ENCODE results near the gene ZNF24.

The ZNF24 gene

GRCh38 chr18:35343936-35344735, at the start of gene ZNF24:
TSS of gene ZNF24 (minus strand) at chr18:35344420. CDS start at chr18:35340650, 3,770 bp downstream.
- Mint-ChIP-seq H3K27me3 (no peaks in the 10 kb centered on the region), H3K27ac (peak within 1 kb of the TSS; percentile 96), H3K4me1 (peaks cover 25 to 41% of the 10 kb centered on the region in 2 donors), H3K9me3 (peaks cover 3 to 4% of the 10 kb centered on the region in 2 donors), H3K4me3 (peak within 1 kb of the TSS; percentile 96 to 99), H3K36me3 (peaks cover 9 to 24% of the 10 kb centered on the region in 2 donors)
- DNase-seq (peak; percentile 91), ATAC-seq (replicated peaks) (peak; percentile 91 to 94)

GRCh38 chr18:35393716-35394115, 49.5 kb upstream of the ZNF24 start:
- no peaks in the 10 kb centered on the region for H3K4me1 Mint-ChIP-seq
- DNase-seq (no peak), ATAC-seq (replicated peaks) (no peak)
- H3K27me3 Mint-ChIP-seq: peaks cover 5 to 12% of the 10 kb centered on the region in 2 donors
- peaks cover 0 to 2% of the 10 kb centered on the region in 2 donors for H3K9me3 Mint-ChIP-seq
- H3K27ac Mint-ChIP-seq: no peak overlapping the region
- H3K36me3 Mint-ChIP-seq: no peaks in the 10 kb centered on the region
- no peak overlapping the region for H3K4me3 Mint-ChIP-seq

GRCh38 chr18:35392375-35392774, 48.2 kb upstream of the ZNF24 start:
- Mint-ChIP-seq H3K9me3 (peaks cover 0 to 2% of the 10 kb centered on the region in 2 donors), H3K4me3 (no peak overlapping the region), H3K27ac (no peak overlapping the region), H3K27me3 (peaks cover 6 to 8% of the 10 kb centered on the region in 2 donors), H3K36me3 (no peaks in the 10 kb centered on the region), H3K4me1 (no peaks in the 10 kb centered on the region)
- DNase-seq (no peak), ATAC-seq (replicated peaks) (no peak)

GRCh38 chr18:35390951-35391700, 46.9 kb upstream of the ZNF24 start:
- Mint-ChIP-seq H3K27me3 (peaks cover 8 to 18% of the 10 kb centered on the region in 2 donors), H3K27ac (no peak overlapping the region), H3K4me1 (peaks cover 3 to 10% of the 10 kb centered on the region in 2 donors), H3K9me3 (peaks cover 0 to 2% of the 10 kb centered on the region in 2 donors), H3K36me3 (no peaks in the 10 kb centered on the region), H3K4me3 (no peak overlapping the region)
- ATAC-seq (replicated peaks): peak in 1 of 2 donors; percentile 40
- no peak for DNase-seq

- no peaks in the 10 kb centered on the region for H3K36me3 Mint-ChIP-seq
- H3K4me1 Mint-ChIP-seq: peaks cover 3 to 10% of the 10 kb centered on the region in 2 donors
- ATAC-seq (replicated peaks): no peak
- H3K9me3 Mint-ChIP-seq: peaks cover 0 to 2% of the 10 kb centered on the region in 2 donors
- no peak for DNase-seq
- peaks cover 13 to 22% of the 10 kb centered on the region in 2 donors for H3K27me3 Mint-ChIP-seq
- H3K4me3 Mint-ChIP-seq: no peak overlapping the region
- no peak overlapping the region for H3K27ac Mint-ChIP-seq
These were observed 44.9 kb upstream of the ZNF24 start for GRCh38 chr18:35389095-35389618.

- Mint-ChIP-seq H3K27me3 (peaks cover 15 to 25% of the 10 kb centered on the region in 2 donors), H3K9me3 (no peaks in the 10 kb centered on the region), H3K27ac (no peak overlapping the region), H3K4me1 (peaks cover 3 to 10% of the 10 kb centered on the region in 2 donors), H3K36me3 (no peaks in the 10 kb centered on the region), H3K4me3 (no peak overlapping the region)
- no peak for DNase-seq
- ATAC-seq (replicated peaks): peak; percentile 46 to 59
These were observed 42.9 kb upstream of the ZNF24 start for GRCh38 chr18:35387152-35387571.

GRCh38 chr18:35386600-35387100, 42.4 kb upstream of the ZNF24 start:
- ATAC-seq (replicated peaks) (peak; percentile 88 to 90), DNase-seq (peak; percentile 32)
- no peaks in the 10 kb centered on the region for H3K36me3 Mint-ChIP-seq
- no peak overlapping the region for H3K4me3 Mint-ChIP-seq
- peaks cover 3 to 10% of the 10 kb centered on the region in 2 donors for H3K4me1 Mint-ChIP-seq
- peaks cover 15 to 25% of the 10 kb centered on the region in 2 donors for H3K27me3 Mint-ChIP-seq
- peaks cover 0 to under 1% of the 10 kb centered on the region in 2 donors for H3K9me3 Mint-ChIP-seq
- no peak overlapping the region for H3K27ac Mint-ChIP-seq

- Mint-ChIP-seq H3K36me3 (no peaks in the 10 kb centered on the region), H3K9me3 (peaks cover 4% of the 10 kb centered on the region in 2 donors), H3K4me1 (peaks cover 3 to 10% of the 10 kb centered on the region in 2 donors), H3K27me3 (peaks cover 18 to 19% of the 10 kb centered on the region in 2 donors), H3K27ac (no peak overlapping the region), H3K4me3 (no peak overlapping the region)
- ATAC-seq (replicated peaks): no peak
- no peak for DNase-seq
These were observed 38.9 kb upstream of the ZNF24 start for GRCh38 chr18:35383136-35383535.

GRCh38 chr18:35379421-35379820, 35.2 kb upstream of the ZNF24 start:
- Mint-ChIP-seq H3K4me1 (peaks cover 5 to 8% of the 10 kb centered on the region in 2 donors), H3K27me3 (peaks cover 6 to 12% of the 10 kb centered on the region in 2 donors), H3K4me3 (no peak overlapping the region), H3K36me3 (no peaks in the 10 kb centered on the region), H3K27ac (no peak overlapping the region), H3K9me3 (peaks cover 4% of the 10 kb centered on the region in 2 donors)
- ATAC-seq (replicated peaks): no peak
- DNase-seq: no peak

GRCh38 chr18:35378574-35378896, 34.3 kb upstream of the ZNF24 start:
- Mint-ChIP-seq H3K27ac (no peak overlapping the region), H3K4me3 (no peak overlapping the region), H3K27me3 (peaks cover 0 to 8% of the 10 kb centered on the region in 2 donors), H3K9me3 (peaks cover 4% of the 10 kb centered on the region in 2 donors), H3K4me1 (peaks cover 5 to 8% of the 10 kb centered on the region in 2 donors), H3K36me3 (no peaks in the 10 kb centered on the region)
- ATAC-seq (replicated peaks) (no peak), DNase-seq (no peak)

- ATAC-seq (replicated peaks) (no peak), DNase-seq (no peak)
- H3K9me3 Mint-ChIP-seq: peaks cover 4% of the 10 kb centered on the region in 2 donors
- H3K4me1 Mint-ChIP-seq: peaks cover 5 to 8% of the 10 kb centered on the region in 2 donors
- peaks cover 0 to 8% of the 10 kb centered on the region in 2 donors for H3K27me3 Mint-ChIP-seq
- peak overlapping the region; percentile 80 to 86 for H3K4me3 Mint-ChIP-seq
- H3K36me3 Mint-ChIP-seq: no peaks in the 10 kb centered on the region
- no peak overlapping the region for H3K27ac Mint-ChIP-seq
These were observed 33.8 kb upstream of the ZNF24 start for GRCh38 chr18:35377875-35378573.

- Mint-ChIP-seq H3K4me3 (peak within 1 kb of the TSS; percentile 86 to 88), H3K9me3 (peaks cover 4% of the 10 kb centered on the region in 2 donors), H3K4me1 (peaks cover 5 to 8% of the 10 kb centered on the region in 2 donors), H3K27ac (peak within 1 kb of the TSS; percentile 75), H3K36me3 (no peaks in the 10 kb centered on the region), H3K27me3 (peaks cover 0 to 8% of the 10 kb centered on the region in 2 donors)
- DNase-seq (peak; percentile 53), ATAC-seq (replicated peaks) (peak; percentile 86 to 87)
These were observed 32.8 kb upstream of the ZNF24 start, which contains the start of gene ZNF396 for GRCh38 chr18:35376742-35377695. TSS of gene ZNF396 (minus strand) at chr18:35377337. CDS start at chr18:35374292, 3,045 bp downstream.

- Mint-ChIP-seq H3K27ac (peak overlapping the region; percentile 75), H3K4me1 (peaks cover 5 to 8% of the 10 kb centered on the region in 2 donors), H3K4me3 (peak overlapping the region; percentile 86 to 88), H3K9me3 (peaks cover 1 to 2% of the 10 kb centered on the region in 2 donors), H3K27me3 (peaks cover 0 to 8% of the 10 kb centered on the region in 2 donors), H3K36me3 (no peaks in the 10 kb centered on the region)
- ATAC-seq (replicated peaks) (peak; percentile 79 to 80), DNase-seq (peak; percentile 8)
These were observed 32.1 kb upstream of the ZNF24 start for GRCh38 chr18:35376393-35376741.

Measured in stimulated activated naive B cell treated with anti-CD40 and anti-IgM and Interleukin-4, amounts not matched to agents 10 μg/mL and 1 μg/mL and 100 μg/mL, for 72 hours (primary cell).